ENCODE measurements around the gene GDF7.

GDF7 gene

DNA sequence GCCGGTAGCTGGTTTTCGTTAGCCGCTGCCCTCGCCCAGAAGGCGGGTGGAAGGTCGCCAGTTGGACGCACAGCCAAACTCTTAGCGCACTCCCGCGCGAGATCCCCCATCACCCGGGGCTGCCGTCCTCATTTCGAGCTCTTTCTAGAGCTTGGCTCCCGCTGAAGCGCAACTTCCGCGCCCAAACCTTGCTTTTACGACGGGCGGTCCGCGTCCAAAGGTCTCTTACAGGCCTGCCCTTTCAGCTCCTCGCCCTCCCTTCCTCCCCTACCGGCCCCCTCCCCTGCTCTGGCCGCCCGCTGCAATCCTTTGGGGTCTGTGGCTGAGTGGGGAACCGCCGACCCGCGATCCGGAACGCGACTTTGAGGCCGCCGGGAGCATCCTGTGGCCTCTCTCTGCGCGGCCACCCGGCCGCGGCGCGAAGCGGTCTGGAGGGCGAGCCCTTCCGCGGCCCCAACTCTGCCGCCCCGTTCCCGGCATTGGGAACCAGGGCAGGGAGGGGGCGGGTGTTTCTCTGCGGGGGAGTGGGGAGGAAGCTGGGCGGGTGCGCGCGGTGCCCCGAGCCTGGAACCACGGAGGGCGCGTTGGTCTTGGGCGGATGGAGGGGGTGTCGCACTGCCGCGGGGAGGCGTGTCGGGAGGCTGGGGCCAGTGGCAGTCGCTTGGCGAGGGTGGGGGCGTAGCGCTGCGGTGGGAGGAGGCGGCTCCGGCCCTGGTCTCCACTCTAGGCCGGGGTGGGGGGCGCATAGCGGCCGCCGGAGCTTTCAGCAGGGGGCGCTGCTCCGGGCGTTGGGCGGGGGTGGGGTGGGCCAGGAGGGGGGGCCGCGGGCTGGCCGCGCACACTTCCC lies at the start of gene GDF7:
TSS of gene GDF7 (plus strand) at position 841 of the 847 bp plus-strand sequence. CDS start 96 bp downstream, outside the sequence.
- peak; percentile 23 for DNase-seq
- in situ Hi-C loops (cut with HindIII; ENCODE audit: low pct_ligation_motif_present, low pct_unique_long_range_greater_than_20kb, low sequenced_read_pairs) = no loop called here

DNA sequence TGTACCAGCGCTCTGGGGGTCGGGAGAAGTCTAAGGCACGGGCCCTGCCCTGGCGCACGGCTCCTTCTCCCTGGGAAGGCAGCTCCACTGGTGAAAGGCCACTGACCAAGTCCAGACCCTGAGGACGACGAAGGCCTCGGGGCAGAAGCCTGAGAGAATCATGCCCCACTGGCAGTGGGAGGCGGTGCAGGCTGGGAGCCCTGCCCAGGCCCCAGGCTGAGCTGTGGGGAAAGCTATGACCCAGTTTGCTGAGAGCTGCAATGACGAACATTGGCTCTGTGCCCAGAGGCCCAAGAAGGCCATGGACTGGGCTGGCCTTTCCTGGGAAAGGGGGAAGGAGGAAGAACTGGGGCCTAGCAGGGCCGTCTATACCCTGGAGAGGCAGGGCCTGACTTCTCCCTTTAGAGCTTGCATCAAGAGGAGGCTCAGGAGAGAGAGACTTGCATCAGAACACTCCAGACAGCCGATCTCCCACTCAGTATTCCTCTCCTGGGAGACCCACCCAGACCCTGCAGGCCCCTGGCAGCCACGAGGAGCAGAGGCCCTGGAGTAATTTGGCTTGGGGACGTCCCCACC lies 49.0 kb upstream of the GDF7 start:
- peak; percentile 98 for DNase-seq
- in situ Hi-C loops (cut with HindIII; ENCODE audit: low pct_ligation_motif_present, low pct_unique_long_range_greater_than_20kb, low sequenced_read_pairs) = no loop called here

DNA sequence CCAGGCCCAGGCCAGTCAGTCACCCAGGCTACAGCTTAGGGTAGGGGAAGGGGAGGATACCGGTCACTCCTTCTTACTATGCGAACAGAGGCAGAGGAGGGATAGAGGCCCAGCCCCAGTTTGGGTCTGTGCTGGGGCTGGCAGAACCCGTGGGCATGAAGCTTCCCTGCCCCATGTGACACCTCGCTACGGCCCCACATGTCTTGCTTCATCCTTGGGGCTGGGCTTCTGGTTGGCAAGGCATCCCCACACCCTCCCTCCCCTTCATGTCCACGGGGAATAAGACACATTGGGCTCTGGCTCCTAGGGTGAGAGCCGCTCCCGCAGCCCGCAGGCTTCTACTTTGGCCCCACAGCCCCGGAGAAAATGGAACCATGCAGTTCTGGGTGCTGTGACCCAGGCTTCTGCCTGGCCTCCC lies 48.5 kb upstream of the GDF7 start:
- in situ Hi-C loops (cut with HindIII; ENCODE audit: low pct_ligation_motif_present, low pct_unique_long_range_greater_than_20kb, low sequenced_read_pairs) = no loop called here

DNA sequence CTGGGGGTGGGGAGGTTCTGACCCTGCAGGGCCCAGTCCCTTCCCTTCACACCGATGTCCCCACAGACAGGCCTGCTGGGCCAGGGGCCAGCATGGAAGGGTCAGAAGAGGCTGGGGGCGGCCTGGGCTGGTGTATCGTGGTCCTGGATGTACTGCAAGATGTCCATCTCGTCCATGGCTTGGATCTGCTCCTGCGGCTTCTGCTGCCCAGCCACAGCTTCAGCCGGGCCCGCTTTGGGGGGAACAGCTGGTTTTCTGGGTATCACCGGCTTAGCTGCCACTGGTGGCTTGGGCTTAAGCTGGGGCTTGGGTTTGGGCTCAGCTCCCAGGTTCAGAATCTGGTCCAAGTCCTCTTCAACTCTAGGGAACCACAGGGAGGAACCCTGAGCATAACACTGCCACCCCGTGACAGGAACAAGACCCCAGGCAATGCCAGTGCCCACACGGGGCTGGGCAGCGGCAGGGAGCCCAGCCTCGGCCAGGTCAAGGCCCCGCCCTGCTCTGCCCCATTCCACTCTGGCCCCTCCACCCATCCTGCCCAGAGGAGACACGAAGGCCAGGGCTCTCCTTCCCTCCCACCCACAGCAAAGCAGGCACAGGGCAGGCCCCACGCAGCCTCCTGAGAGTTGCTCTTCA lies 47.9 kb upstream of the GDF7 start:
- no peak for DNase-seq
- in situ Hi-C loops (cut with HindIII; ENCODE audit: low pct_ligation_motif_present, low pct_unique_long_range_greater_than_20kb, low sequenced_read_pairs) = no loop called here

More for the DNA sequence above, 48.5 kb upstream of the GDF7 start:
- DNase-seq = no peak

DNA sequence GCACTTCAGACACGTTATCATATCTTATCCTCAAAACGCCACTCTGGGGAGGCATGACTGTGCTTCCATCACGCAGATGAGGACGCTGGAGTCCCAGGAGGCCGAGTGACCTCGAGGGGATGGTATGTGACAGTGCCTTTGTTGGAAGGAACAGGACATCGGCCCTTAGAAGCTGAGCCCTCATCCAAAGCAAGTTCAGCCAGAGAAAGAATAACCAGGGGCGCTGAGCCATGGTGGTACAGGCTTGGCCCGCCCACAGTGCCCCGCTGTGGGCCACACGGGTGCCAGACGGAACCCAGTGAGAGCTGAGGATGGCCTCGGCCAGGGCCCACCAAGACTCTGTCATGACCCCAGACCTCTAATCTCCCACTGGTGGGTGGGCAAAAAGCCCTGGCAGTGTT lies 47.3 kb upstream of the GDF7 start:
- no peak for DNase-seq
- in situ Hi-C loops (cut with HindIII; ENCODE audit: low pct_ligation_motif_present, low pct_unique_long_range_greater_than_20kb, low sequenced_read_pairs) = no loop called here

DNA sequence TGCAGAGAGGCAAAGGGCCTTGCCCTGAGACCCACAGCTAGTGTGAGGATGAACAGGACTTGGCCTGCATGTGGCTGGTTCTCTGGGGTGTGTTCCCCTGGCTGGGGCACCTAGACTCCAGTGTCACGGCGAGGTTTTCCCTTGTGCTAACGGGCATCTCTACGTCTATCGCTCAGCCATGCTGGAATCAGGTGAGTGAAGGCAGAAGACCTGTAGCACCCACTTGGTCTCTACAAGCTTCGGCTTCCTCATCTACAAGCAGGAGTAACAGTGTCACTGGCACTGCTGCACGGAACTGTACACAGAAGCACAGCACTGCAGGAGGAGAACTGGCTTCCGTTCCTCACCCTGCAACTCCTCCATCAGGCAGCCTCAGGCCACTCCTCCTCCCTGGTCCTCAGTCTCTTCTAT lies 46.7 kb upstream of the GDF7 start:
- DNase-seq = no peak

DNA sequence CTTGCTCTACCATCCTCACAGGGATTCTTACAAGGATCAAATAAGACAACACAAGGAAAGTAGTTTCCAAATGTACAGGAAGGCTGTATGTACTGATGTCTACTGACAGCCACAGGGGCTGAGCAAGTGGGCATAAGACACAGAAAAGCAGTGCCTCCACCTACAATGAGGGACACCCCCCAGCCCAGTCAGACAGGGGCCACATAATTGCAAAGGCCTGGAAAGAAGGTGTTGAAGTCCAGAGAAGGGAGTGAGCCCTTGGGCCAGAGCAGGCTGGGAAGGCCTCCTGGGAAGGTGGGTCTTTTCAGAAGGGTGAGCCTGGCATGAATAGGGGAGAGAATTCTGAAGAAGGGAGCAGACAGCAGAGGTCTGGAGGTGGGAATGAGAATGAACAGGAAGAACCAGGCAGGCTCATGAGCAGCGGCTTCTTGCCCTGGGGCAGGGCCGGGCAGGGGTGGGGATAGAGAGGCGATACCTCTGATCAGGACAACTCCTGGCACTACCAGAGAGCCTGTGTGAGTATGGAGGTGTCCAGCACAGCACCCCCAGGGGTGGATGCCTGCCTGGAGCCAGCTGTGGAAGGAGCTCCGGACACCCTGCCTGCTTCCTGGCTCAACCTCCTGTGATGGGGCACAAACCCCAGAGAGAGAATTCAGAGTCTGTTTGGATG lies 46.1 kb upstream of the GDF7 start:
- DNase-seq = no peak
- in situ Hi-C loops (cut with HindIII; ENCODE audit: low pct_ligation_motif_present, low pct_unique_long_range_greater_than_20kb, low sequenced_read_pairs) = no loop called here

More for the DNA sequence above, 46.7 kb upstream of the GDF7 start:
- in situ Hi-C loops (cut with HindIII; ENCODE audit: low pct_ligation_motif_present, low pct_unique_long_range_greater_than_20kb, low sequenced_read_pairs) = no loop called here

DNA sequence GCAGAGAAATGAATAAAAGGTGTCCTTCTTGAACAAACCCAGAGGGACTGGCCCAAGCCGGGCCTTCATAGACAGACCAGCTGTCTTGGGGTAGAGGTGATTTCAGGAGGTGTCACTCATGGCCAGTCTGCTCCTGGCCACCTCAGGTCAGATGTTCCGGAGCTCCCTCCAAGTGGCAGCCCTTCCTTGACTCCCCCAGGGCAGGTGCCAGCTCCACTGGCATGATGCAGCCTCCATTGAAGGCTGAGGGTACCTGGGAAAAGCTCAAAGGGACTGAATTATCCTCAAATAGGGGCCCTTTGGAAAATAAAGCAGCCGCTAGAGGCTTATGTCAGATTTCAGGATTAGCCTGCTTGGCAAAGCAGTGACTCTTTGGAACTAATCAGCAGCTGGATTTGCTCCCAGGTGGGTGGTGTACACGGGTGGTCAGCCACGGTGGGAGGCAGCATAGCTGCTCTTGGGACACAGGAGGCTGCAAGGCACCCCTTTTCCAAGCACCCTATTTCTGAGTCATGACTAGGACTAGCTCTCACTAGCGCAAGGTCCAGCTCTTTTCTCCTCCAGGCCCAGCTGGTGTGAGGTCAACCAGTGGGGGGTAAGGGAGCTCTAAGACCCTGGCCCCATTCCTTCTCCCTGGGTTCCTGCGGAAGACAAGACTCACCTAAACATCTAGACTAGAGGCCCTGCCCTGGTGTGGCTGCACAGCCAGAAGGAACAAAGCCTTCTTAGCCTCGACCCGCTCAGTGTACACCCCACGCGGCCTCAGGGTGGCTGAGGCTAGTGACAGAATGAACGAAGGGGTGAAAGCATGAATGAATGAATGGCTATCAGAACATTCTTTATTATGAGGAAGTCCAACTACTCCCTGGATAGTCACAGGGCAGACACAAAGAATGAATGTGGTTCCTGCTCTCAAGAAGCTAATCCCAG lies 45.3 kb upstream of the GDF7 start:
- DNase-seq = no peak
- in situ Hi-C loops (cut with HindIII; ENCODE audit: low pct_ligation_motif_present, low pct_unique_long_range_greater_than_20kb, low sequenced_read_pairs) = no loop called here

DNA sequence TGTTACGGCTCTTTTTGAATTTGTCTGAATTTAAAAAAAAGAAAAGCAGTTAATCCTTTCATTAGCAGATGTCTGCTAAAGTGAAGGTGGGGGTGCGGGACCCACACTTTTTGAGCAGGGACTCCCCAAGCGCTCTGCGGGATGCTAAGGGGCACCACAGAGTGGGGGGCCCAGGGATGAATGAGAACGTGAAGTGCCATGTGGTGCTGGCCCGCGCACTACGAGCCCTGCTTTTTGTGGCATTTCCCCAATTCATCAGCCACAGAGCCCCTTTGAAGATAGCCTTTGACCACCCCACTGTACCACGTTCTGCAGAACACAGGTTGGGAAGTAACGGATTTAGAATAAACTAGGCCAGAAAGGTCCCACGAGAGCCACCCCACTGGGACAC lies 44.7 kb upstream of the GDF7 start:
- no peak for DNase-seq
- in situ Hi-C loops (cut with HindIII; ENCODE audit: low pct_ligation_motif_present, low pct_unique_long_range_greater_than_20kb, low sequenced_read_pairs) = no loop called here

DNA sequence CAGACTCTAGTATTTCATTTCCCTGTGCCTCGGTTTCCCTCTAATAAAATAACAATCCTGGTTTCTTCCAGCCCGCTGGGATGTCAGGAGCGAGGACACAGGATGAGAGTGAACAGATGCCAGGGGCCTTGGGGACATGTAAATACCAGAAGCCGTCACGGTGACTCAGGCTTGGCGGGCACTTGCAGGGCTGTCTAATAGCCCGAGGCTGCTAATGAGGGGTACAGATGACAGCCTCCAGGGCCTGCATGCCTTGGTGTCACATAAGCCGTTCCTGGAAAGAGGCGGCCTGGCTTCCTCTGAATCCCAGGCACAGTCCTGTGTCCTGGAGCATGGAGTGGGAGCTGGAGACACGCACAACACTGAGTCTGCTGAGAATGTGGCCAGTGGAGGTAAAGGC lies 44.2 kb upstream of the GDF7 start:
- no peak for DNase-seq
- in situ Hi-C loops (cut with HindIII; ENCODE audit: low pct_ligation_motif_present, low pct_unique_long_range_greater_than_20kb, low sequenced_read_pairs) = no loop called here

DNA sequence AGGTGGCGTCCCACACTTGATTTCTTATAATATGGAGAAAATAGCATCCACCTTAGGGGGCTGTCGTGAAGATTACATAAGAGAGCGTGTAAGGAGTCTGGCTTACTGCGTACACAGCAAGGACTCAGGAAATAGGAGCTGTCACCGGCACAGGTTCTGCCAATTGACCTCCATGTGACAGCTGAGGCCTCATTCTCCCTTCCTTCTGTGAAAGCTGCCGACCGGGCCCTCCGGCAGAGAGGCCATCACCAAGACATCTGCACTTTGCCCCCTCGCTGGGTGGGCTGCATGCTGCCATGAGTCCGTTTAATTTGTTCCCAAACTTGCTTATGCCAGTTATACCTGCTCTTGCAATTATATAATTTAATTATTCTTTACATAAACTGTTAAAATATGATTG lies 43.7 kb upstream of the GDF7 start:
- in situ Hi-C loops (cut with HindIII; ENCODE audit: low pct_ligation_motif_present, low pct_unique_long_range_greater_than_20kb, low sequenced_read_pairs) = no loop called here
- no peak for DNase-seq

DNA sequence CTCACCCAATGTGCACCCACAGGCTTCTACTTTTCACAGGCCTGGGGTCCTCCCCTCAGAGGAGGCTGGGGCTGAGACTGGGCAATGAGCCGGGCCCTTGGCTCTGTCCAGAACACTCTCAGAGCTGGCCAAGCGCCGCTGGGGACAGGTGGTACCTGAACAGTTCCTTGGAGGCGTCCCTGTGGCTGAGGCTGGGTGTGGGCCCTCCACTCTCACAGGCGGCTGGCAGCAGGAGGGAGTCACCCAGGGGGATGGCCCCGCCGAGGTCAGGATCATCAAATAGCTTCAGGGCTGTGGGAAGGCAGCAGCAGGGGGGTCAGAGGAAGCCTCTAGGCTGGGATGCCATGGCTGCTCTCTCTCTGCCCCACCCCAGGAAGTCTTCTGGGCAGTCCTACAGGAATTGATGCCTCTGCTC lies 43.2 kb upstream of the GDF7 start:
- in situ Hi-C loops (cut with HindIII; ENCODE audit: low pct_ligation_motif_present, low pct_unique_long_range_greater_than_20kb, low sequenced_read_pairs) = no loop called here
- no peak for DNase-seq

DNA sequence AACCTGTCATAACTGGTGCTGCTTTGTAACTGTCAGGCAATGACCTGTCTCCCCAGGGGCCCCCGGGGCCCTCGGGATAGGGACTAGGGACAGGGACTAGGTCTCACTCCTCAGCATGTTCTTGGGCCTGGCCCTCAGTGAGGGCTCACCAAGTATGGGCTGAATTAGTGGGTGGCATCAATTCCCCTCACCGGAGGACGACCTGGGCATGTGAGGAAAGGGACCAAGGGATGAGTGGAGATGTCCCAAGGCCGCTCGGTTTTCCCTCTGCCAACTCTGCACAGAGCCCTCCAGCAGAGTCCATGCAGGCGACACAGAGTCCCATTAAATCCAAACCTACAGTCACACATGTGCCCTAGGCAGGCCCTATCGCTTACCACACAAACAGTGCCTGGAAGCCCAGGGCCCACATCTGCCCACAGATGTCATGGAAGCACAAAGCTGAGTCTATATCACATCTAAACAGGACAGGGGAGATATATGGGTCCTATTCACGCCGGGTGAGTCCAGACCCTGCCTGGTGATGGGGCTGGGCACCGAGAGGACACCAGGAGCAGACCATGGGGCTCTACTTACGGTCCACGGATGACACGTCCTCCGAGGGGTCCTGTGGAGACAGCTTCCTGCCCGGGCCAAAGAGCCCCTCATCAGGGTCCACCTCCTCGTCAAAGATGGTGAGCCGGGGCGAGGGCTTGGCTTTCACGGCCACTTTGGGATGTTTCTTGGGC lies 42.6 kb upstream of the GDF7 start:
- DNase-seq = no peak
- in situ Hi-C loops (cut with HindIII; ENCODE audit: low pct_ligation_motif_present, low pct_unique_long_range_greater_than_20kb, low sequenced_read_pairs) = no loop called here

DNA sequence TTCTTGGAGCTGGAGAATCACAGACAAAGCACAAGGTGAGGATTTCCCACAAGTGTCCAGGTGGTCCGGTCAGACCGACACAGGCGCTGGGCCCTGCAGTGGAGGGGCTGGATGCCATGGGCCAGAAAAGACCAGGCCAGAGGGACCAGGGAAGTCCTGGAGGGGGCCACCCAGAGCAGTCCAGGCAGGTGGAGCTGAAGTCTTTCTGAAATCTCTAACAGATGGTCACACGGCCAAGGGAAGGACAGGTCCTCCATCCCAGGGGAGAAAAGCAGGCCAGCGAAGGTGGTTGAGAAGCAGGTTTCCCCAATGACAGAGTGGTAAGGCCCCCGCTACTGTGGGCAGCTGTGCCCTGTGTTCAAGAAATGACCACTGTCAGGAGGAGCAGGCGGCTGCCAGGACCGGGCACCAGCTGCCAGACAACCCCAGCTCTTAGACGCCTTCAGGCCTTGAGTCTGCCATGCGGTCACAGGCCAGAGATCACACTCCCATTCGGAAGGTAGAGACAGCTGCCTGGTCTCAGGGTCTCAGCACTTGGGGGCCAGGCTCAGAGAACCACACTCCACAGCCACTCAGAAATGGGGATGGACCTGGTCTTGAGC lies 42.0 kb upstream of the GDF7 start:
- no peak for DNase-seq
- in situ Hi-C loops (cut with HindIII; ENCODE audit: low pct_ligation_motif_present, low pct_unique_long_range_greater_than_20kb, low sequenced_read_pairs) = loop anchor here (25.0 kb wide), 1 partner anchor 188 kb away; the partner anchor contains the start of gene RHOB

DNA sequence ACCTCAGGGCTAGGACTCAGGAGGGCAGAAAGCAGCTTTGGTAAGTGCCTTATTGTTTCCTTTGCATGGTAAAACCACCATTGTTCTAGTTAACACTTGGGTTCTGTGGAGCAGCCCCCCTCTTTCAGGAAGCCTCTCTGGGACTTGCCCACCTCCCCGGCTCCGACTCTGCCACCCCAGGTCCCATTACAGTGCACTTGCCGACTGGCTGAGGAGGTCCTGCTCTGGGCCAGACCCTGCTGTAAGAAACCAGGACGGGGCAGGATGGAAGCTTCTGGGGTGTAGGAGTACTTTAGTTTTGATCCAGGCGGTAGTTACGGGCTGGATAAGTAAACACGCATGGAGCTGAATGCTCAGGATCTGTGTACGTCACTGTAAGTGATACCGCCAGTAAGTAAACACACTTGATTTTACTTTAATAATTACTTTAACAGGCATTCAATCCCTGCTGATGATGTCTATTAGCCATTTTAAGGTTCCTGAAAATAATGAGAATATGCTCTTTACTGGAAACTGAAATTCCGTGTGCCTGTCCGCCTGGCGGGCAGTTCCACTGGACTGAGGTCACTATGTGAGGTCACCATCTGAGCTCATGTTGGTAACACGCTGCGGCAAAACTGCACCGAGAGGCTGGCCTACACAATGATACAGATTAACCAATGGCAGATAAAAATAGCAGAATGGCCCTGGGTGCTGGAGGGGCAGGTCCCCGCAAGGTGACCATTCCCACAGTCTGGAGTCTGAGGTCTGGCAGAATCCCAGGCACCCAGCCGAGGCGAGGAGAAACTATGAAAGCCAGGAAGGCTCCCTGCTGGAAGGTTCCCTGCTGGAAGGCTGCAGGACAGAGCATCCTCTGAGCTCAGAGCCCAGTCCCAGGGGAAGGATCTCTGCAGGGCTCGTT lies 41.2 kb upstream of the GDF7 start:
- peak; percentile 68 for DNase-seq
- in situ Hi-C loops (cut with HindIII; ENCODE audit: low pct_ligation_motif_present, low pct_unique_long_range_greater_than_20kb, low sequenced_read_pairs) = loop anchor here (25.0 kb wide), 1 partner anchor 188 kb away; the partner anchor contains the start of gene RHOB

DNA sequence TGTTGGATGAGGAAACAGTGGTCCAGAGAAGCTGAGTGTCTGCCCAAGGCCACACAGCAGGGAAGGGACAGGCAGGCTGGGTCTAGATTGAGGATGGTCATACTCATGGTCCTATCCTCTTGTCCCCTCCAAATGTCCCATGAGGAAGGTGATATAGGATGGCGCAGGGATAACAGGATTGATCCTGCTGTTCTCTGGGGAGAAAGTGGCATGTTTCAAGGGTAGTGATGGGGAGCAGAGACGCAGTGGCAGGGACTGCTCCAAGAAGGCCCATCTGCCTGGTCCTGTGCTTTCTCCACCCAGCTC lies 40.6 kb upstream of the GDF7 start:
- in situ Hi-C loops (cut with HindIII; ENCODE audit: low pct_ligation_motif_present, low pct_unique_long_range_greater_than_20kb, low sequenced_read_pairs) = loop anchor here (25.0 kb wide), 1 partner anchor 189 kb away; the partner anchor contains the start of gene RHOB
- no peak for DNase-seq
